Measurements from ENCODE around the gene FOXN1.

DNA sequence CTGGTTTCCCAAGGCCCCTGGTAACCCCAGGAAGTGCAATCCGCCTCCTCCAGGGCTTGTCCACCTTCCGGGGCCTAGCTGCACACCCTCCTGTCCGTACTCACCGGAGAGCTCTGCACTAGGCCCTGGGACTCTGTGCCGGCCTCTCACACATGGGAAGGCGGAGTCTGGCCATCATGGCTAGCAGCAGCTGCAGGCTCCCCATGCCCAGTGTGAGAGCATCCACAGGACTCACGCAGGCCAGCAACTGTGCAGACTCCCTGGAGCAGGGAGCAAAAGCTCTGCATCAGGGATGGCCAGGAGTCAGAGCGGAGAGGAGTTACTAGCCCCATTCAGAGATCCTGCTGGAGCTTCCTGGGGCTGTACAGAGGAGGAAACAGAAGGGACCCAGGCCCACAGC is 20.2 kb downstream of the FOXN1 start:
- TF ChIP-seq, protein P1, sequence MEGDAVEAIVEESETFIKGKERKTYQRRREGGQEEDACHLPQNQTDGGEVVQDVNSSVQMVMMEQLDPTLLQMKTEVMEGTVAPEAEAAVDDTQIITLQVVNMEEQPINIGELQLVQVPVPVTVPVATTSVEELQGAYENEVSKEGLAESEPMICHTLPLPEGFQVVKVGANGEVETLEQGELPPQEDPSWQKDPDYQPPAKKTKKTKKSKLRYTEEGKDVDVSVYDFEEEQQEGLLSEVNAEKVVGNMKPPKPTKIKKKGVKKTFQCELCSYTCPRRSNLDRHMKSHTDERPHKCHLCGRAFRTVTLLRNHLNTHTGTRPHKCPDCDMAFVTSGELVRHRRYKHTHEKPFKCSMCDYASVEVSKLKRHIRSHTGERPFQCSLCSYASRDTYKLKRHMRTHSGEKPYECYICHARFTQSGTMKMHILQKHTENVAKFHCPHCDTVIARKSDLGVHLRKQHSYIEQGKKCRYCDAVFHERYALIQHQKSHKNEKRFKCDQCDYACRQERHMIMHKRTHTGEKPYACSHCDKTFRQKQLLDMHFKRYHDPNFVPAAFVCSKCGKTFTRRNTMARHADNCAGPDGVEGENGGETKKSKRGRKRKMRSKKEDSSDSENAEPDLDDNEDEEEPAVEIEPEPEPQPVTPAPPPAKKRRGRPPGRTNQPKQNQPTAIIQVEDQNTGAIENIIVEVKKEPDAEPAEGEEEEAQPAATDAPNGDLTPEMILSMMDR (IDR thresholded peaks at IDR 0.05 in 2 of 3, conservative IDR thresholded peaks at IDR 0.05 in 1 of 3; ENCODE audit: control insufficient read depth in 2 of 3, extremely low read depth in 1 of 3, insufficient read depth in 1 of 3, low read depth in 3 of 3, low read length in 3 of 3) = no peak
- TF ChIP-seq TCF12 (IDR thresholded peaks at IDR 0.05; ENCODE audit: low read depth, low read length) (no peak), RAD21 (IDR thresholded peaks at IDR 0.05; ENCODE audit: insufficient read depth, low read depth, low read length) (no peak), CHD4 (IDR thresholded peaks at IDR 0.05) (no peak), JUND (IDR thresholded peaks at IDR 0.05; ENCODE audit: low read depth, low read length) (no peak), PAX5 (IDR thresholded peaks at IDR 0.05; ENCODE audit: borderline replicate concordance, low read depth, low read length) (no peak), FOXM1 (IDR thresholded peaks at IDR 0.05; ENCODE audit: low read depth, low read length) (no peak), SMAD5 (IDR thresholded peaks at IDR 0.05; ENCODE audit: low read depth) (no peak), CEBPZ (IDR thresholded peaks at IDR 0.05; ENCODE audit: low read depth, low read length) (no peak), SRF (IDR thresholded peaks at IDR 0.05; ENCODE audit: low read depth in 2 of 2, low read length in 2 of 2) (no peak), MAX (IDR thresholded peaks at IDR 0.05; ENCODE audit: low read depth, low read length) (no peak), SREBF2 (IDR thresholded peaks at IDR 0.05; ENCODE audit: low read length) (no peak), POLR2A (IDR thresholded peaks at IDR 0.05; ENCODE audit: low read depth, low read length) (no peak), ZSCAN29 (IDR thresholded peaks at IDR 0.05) (no peak)

Data from GM12878 (cell line).